Measurements from ENCODE around the gene SCT. TPM values are rescaled to one million over a fixed set of nuclear protein-coding genes. Genes with fewer than 3 reads are reported as not detected.

SCT gene
- total RNA-seq, 2 experiments from 2014 or later, result not detected

GRCh38 chr11:624705-625635, 2.0 kb downstream of the SCT start, which contains the start of gene CDHR5:
TSS of gene CDHR5 (minus strand) at chr11:624955. CDS start at chr11:624902, 53 bp downstream.
- Histone ChIP-seq H3K4me3 (ENCODE audit: low read length) (no peak within 1 kb of the TSS), H3K27me3 (ENCODE audit: control insufficient read depth in 1 of 2, insufficient read depth in 2 of 2, low read length in 2 of 2) (peaks cover 19 to 25% of the 10 kb centered on the region in 2 experiments), H3K4me1 (ENCODE audit: insufficient read depth, low read length) (peaks cover 22% of the 10 kb centered on the region), H3K36me3 (ENCODE audit: insufficient read depth, low read length) (no peaks in the 10 kb centered on the region), H3K9me3 (ENCODE audit: control insufficient read depth in 1 of 2, insufficient read depth in 1 of 2, low read length in 2 of 2) (peaks cover 0 to 19% of the 10 kb centered on the region in 2 experiments), H3K27ac (ENCODE audit: low read depth in 1 of 2, low read length in 2 of 2) (no peak within 1 kb of the TSS)
- Mint-ChIP-seq H3K9me3 (no peaks in the 10 kb centered on the region), H3K36me3 (ENCODE audit: low read depth) (no peaks in the 10 kb centered on the region), H3K27me3 (peaks cover 28% of the 10 kb centered on the region), H3K4me1 (ENCODE audit: low read depth) (peaks cover 16% of the 10 kb centered on the region), H3K27ac (no peak within 1 kb of the TSS), H3K4me3 (no peak within 1 kb of the TSS)
- no peak for TF ChIP-seq CTCF (IDR thresholded peaks at IDR 0.05)
- ATAC-seq (ENCODE audit: poor library complexity), result no peak
- DNase-seq, result peak in 1 of 14 experiments; percentile 26
- CTCF ChIA-PET, result no interaction called here
- POLR2A ChIA-PET, result no interaction called here
- intact Hi-C loops (cut with DNase I, micrococcal nuclease), result no loop called here

- intact Hi-C loops (cut with DNase I, micrococcal nuclease), result no loop called here
- Histone ChIP-seq H3K9me3 (ENCODE audit: control insufficient read depth in 1 of 2, insufficient read depth in 1 of 2, low read length in 2 of 2) (peaks cover 0 to 19% of the 10 kb centered on the region in 2 experiments), H3K36me3 (ENCODE audit: insufficient read depth, low read length) (no peaks in the 10 kb centered on the region), H3K4me3 (ENCODE audit: low read length) (no peak overlapping the region), H3K4me1 (ENCODE audit: insufficient read depth, low read length) (peaks cover 21% of the 10 kb centered on the region), H3K27ac (ENCODE audit: low read depth in 1 of 2, low read length in 2 of 2) (no peak overlapping the region), H3K27me3 (ENCODE audit: control insufficient read depth in 1 of 2, insufficient read depth in 2 of 2, low read length in 2 of 2) (peaks cover 19 to 25% of the 10 kb centered on the region in 2 experiments)
- no peak for TF ChIP-seq CTCF (IDR thresholded peaks at IDR 0.05)
- H3K9me3 Mint-ChIP-seq, result no peaks in the 10 kb centered on the region
- H3K36me3 Mint-ChIP-seq (ENCODE audit: low read depth), result no peaks in the 10 kb centered on the region
- no peak for ATAC-seq (ENCODE audit: poor library complexity)
- POLR2A ChIA-PET, result no interaction called here
- peak in 1 of 14 experiments; percentile 30 for DNase-seq
- no peak overlapping the region for H3K27ac Mint-ChIP-seq
- peaks cover 23% of the 10 kb centered on the region for H3K27me3 Mint-ChIP-seq
- CTCF ChIA-PET, result no interaction called here
- H3K4me1 Mint-ChIP-seq (ENCODE audit: low read depth), result peaks cover 11% of the 10 kb centered on the region
- no peak overlapping the region for H3K4me3 Mint-ChIP-seq
Observed at GRCh38 chr11:623999-624704, 2.8 kb downstream of the SCT start.

DNA sequence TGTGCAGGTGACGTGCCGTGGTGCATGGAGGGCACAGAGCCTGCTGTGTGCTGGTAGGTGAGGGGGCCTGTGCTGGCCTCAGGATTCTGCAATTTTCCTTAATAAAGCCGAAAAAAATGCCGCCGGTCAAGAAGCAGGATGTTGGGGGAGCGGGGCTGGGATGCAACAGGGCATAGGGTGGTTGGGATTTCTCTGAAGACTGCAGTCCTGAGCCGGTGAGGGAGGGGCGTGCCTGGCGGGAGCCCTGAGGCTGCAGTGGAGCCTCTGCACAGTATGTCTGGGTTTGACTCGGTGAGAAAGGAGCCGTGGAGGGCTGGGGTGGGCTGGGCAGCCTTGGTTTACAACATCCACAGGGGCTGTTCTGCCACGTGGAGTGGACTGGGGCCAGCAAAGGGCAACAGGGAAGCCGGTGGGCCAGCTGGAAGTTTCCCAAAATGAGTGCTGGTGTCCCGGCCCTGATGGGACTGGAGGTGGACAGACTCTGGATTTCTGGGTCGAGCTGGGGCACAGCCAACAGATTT, 3.6 kb downstream of the SCT start:
- H3K4me3 ChIP-seq (ENCODE audit: low read length), result no peak overlapping the region
- intact Hi-C loops (cut with DNase I, micrococcal nuclease), result no loop called here
- CTCF ChIA-PET, result no interaction called here
- H3K4me1 ChIP-seq (ENCODE audit: insufficient read depth, low read length), result peaks cover 14% of the 10 kb centered on the region
- peaks cover 0 to 18% of the 10 kb centered on the region in 2 experiments for H3K9me3 ChIP-seq (ENCODE audit: control insufficient read depth in 1 of 2, insufficient read depth in 1 of 2, low read length in 2 of 2)
- H3K4me1 Mint-ChIP-seq (ENCODE audit: low read depth), result peaks cover 4% of the 10 kb centered on the region
- H3K36me3 Mint-ChIP-seq (ENCODE audit: low read depth), result no peaks in the 10 kb centered on the region
- no peak overlapping the region for H3K27ac Mint-ChIP-seq
- no peak for TF ChIP-seq CTCF (IDR thresholded peaks at IDR 0.05)
- peaks cover 16% of the 10 kb centered on the region for H3K27me3 Mint-ChIP-seq
- no peaks in the 10 kb centered on the region for H3K9me3 Mint-ChIP-seq
- no peak overlapping the region for H3K4me3 Mint-ChIP-seq
- POLR2A ChIA-PET, result no interaction called here
- H3K36me3 ChIP-seq (ENCODE audit: insufficient read depth, low read length), result no peaks in the 10 kb centered on the region
- no peak for ATAC-seq (ENCODE audit: poor library complexity)
- H3K27ac ChIP-seq (ENCODE audit: low read depth in 1 of 2, low read length in 2 of 2), result no peak overlapping the region
- DNase-seq, result no peak
- peaks cover 19 to 25% of the 10 kb centered on the region in 2 experiments for H3K27me3 ChIP-seq (ENCODE audit: control insufficient read depth in 1 of 2, insufficient read depth in 2 of 2, low read length in 2 of 2)

All from CD4-positive, alpha-beta T cell (primary cell).